Left ventricle myocardium inferior (tissue), 1 donor: Measurements from ENCODE around the gene HSPA14. TPM values are rescaled to one million over a fixed set of nuclear protein-coding genes. Genes with fewer than 3 reads are reported as not detected.
"Not testable (repeated sequence)": the region's sequence is repeated elsewhere in the genome, so short reads cannot be mapped to it uniquely, and the experiment has no call there.

Experiments
- DNase-seq: peaks from one replicate; pipeline ENCODE4 v3.0.0-alpha.2; 2020
- H3K27ac ChIP-seq: fragments of 200-600 bp; replicated peaks from 2 replicates; pipeline ENCODE4 v1.8.0; 2021
- H3K27me3 ChIP-seq: fragments of 200-600 bp; 2 replicates; pipeline ENCODE4 v1.8.0; 2021; ENCODE audit warnings: low read depth
- H3K36me3 ChIP-seq: fragments of 200-600 bp; 2 replicates; pipeline ENCODE4 v1.8.0; 2021
- H3K4me1 ChIP-seq: fragments of 200-600 bp; 2 replicates; pipeline ENCODE4 v1.8.0; 2021
- H3K4me3 ChIP-seq: fragments of 200-600 bp; 2 replicates; pipeline ENCODE4 v1.8.0; 2021; ENCODE audit warnings: mild to moderate bottlenecking, moderate library complexity
- H3K9me3 ChIP-seq: fragments of 200-600 bp; replicated peaks from 2 replicates; pipeline ENCODE4 v1.8.0; 2021
- CTCF ChIP-seq: fragments of 200-600 bp; IDR thresholded peaks from 2 replicates; pipeline ENCODE4 v1.8.0; 2021; ENCODE audit warnings: antibody characterized with exemption, mild to moderate bottlenecking, borderline replicate concordance
- intact Hi-C: fragments of 100-400 bp; cut with micrococcal nuclease; formaldehyde crosslinking; loops from one replicate; pipeline ENCODE4 v1.11.0; 2022
- total RNA-seq: library from RNA; stranded (reverse); fragmentation: NEBNext Ultra II Directional; extraction: Animal tissue kit (Norgen Biotek cat#: 25700); gene quantifications from one replicate; pipeline ENCODE4 v1.2.1, GENCODE V29; 2021
- donor health status: DM: no; HTN: yes; CAD: no; lungs with severe emphysema.

Gene HSPA14
- total RNA-seq, 1 donor from 2014 or later, result 8.2 TPM

DNA sequence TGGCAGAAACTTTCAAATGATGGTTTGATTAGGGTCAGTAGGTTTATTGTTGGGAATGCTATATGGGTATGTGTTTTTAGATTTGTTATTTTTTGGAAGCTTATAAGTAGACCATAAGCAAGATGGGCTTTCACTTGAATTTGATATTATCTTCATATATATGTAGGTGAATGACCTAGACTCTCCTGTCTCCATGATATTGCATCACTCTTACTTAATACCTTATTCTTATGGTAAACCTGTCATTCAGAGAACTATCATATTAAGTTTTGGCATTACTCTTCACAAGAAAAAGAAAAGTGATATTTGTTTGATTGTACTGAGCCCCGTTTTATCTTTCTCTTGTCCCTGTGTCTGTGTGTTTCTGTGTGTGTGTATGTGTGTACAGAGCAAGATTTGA, 17.3 kb downstream of the HSPA14 start:
- Histone ChIP-seq H3K9me3 (no peaks in the 10 kb centered on the region), H3K4me1 (no peaks in the 10 kb centered on the region), H3K27me3 (no peaks in the 10 kb centered on the region), H3K4me3 (no peak overlapping the region), H3K36me3 (peaks cover 34% of the 10 kb centered on the region), H3K27ac (no peak overlapping the region)
- no peak for TF ChIP-seq CTCF
- no peak for DNase-seq
- intact Hi-C loops, result no loop called here

DNA sequence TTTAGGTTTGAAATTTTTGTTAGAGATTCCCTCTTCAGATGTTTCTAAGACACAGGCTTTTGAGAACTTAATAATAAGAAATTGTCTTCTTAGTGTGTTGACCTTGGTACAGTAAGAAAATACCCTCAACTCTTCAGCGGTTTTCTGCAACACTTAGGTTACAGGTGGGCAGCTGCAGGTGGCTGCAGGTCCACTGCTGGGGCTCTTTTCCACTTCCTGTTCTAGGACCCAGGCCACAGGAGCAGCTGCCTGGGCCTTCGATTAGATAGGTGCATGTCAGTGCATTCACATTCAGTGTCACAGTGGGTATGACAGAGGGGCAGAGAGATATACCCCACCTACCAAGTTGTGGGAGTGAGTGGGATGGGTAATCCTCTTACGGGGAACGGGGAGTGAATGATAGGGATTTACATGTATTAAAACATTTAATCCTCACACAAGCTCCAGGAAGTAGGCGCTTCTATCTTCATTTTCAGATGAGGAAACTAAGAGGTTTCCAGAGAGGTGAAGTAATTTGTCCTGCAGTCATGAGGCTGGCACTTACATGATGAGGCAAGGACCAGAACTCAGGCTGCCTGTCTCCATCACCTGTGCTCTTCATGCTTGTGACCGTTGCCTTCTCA, 20.3 kb downstream of the HSPA14 start:
- Histone ChIP-seq H3K36me3 (peaks cover 30% of the 10 kb centered on the region), H3K9me3 (no peaks in the 10 kb centered on the region), H3K4me1 (no peaks in the 10 kb centered on the region), H3K27ac (no peak overlapping the region), H3K4me3 (no peak overlapping the region), H3K27me3 (no peaks in the 10 kb centered on the region)
- DNase-seq, result no peak
- intact Hi-C loops, result no loop called here
- no peak for TF ChIP-seq CTCF

- no peak for DNase-seq
- no peak for TF ChIP-seq CTCF
- Histone ChIP-seq H3K36me3 (peaks cover 36% of the 10 kb centered on the region), H3K9me3 (no peaks in the 10 kb centered on the region), H3K4me1 (no peaks in the 10 kb centered on the region), H3K27ac (no peak overlapping the region), H3K4me3 (no peak overlapping the region), H3K27me3 (no peaks in the 10 kb centered on the region)
- intact Hi-C loops, result no loop called here
Measured at GRCh38 chr10:14859043-14859442, 20.9 kb downstream of the HSPA14 start.

- intact Hi-C loops, result no loop called here
- Histone ChIP-seq H3K27me3 (no peaks in the 10 kb centered on the region), H3K9me3 (no peaks in the 10 kb centered on the region), H3K4me3 (no peak overlapping the region), H3K36me3 (peaks cover 36% of the 10 kb centered on the region), H3K4me1 (no peaks in the 10 kb centered on the region), H3K27ac (no peak overlapping the region)
- DNase-seq, result no peak
- no peak for TF ChIP-seq CTCF
Measured at GRCh38 chr10:14859775-14860174, 21.7 kb downstream of the HSPA14 start.

DNA sequence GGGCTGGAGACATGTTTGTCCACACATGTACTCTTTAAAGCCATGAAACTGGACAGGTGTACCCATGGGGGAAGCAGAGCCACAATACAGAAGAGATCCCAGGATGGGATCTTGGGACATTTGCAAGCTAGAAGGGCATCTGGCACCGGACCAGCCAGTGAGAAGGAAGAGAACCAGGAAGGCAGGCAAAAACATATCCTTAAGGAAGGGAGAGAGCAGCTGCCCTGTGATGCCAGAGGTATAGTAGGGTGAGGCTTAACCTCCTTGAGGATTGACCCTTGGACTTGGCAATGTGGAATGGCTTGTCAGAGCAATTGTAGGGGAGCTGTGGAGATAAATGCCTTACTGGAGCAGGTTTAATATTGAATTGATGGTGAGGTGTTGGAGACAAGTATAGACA, 22.7 kb downstream of the HSPA14 start:
- no peaks in the 10 kb centered on the region for H3K4me1 ChIP-seq
- no peaks in the 10 kb centered on the region for H3K27me3 ChIP-seq
- H3K36me3 ChIP-seq, result peaks cover 40% of the 10 kb centered on the region
- intact Hi-C loops, result no loop called here
- TF ChIP-seq CTCF, result no peak
- no peak overlapping the region for H3K27ac ChIP-seq
- H3K9me3 ChIP-seq, result no peaks in the 10 kb centered on the region
- no peak for DNase-seq
- H3K4me3 ChIP-seq, result no peak overlapping the region

- H3K27me3 ChIP-seq, H3K9me3 ChIP-seq, H3K27ac ChIP-seq, DNase-seq, H3K4me1 ChIP-seq, intact Hi-C loops, H3K4me3 ChIP-seq: not testable (repeated sequence)
- peaks cover 53% of the 10 kb centered on the region for H3K36me3 ChIP-seq
Measured at GRCh38 chr10:14864466-14864865, 26.4 kb downstream of the HSPA14 start.

DNA sequence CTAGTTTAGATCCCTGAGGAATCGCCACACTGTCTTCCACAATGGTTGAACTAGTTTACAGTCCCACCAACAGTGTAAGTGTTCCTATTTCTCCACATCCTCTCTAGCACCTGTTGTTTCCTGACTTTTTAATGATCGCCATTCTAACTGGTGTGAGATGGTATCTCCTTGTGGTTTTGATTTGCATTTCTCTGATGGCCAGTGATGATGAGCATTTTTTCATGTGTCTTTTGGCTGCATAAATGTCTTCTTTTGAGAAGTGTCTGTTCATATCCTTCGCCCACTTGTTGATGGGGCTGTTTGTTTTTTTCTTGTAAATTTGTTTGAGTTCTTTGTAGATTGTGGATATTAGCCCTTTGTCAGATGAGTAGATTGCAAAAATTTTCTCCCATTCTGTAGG, 26.8 kb downstream of the HSPA14 start:
- H3K36me3 ChIP-seq, result peaks cover 57% of the 10 kb centered on the region
- H3K4me3 ChIP-seq, H3K27ac ChIP-seq, DNase-seq, H3K27me3 ChIP-seq, H3K4me1 ChIP-seq, H3K9me3 ChIP-seq, intact Hi-C loops: not testable (repeated sequence)
